DND-41 (cell line): ENCODE data around the gene ARID3A.

ENCODE experiments used
- EZH2 ChIP-seq: IDR thresholded peaks from 3 replicates; pipeline ENCODE4 v1.6.1; 2012; ENCODE audit warnings: borderline replicate concordance, low read depth, mild to moderate bottlenecking, moderate library complexity, low read length, inconsistent platforms; ENCODE audit not compliant: severe bottlenecking
- TF ChIP-seq, protein P1 (sequence below): IDR thresholded peaks from 2 replicates; pipeline ENCODE4 v1.5.1; 2012; ENCODE audit warnings: borderline replicate concordance, low read length, moderate library complexity, mild to moderate bottlenecking; ENCODE audit not compliant: poor library complexity, severe bottlenecking; ENCODE audit errors: extremely low read depth

DNA sequence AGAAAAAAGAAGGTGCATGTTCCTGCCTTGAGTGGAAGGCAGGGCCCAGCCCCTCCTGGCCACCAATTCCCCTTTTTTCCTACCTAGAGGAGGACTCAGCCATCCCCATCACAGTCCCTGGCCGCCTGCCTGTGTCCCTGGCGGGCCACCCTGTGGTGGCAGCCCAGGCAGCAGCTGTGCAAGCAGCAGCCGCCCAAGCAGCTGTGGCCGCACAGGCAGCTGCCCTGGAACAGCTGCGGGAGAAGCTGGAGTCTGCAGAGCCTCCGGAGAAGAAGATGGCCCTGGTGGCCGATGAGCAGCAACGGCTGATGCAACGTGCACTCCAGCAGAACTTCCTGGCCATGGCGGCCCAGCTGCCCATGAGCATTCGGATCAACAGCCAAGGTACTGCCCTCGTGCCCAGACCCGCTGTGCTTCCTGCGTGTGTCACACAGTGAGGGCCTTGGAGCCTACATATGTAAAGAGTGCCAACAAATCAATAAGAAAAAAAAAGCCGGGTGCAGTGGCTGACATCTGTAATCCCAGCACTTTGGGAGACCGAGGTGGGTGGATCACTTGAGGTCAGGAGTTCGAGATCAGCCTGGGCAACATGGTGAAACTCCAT is 40.8 kb downstream of the ARID3A start:
- TF ChIP-seq, protein P1, sequence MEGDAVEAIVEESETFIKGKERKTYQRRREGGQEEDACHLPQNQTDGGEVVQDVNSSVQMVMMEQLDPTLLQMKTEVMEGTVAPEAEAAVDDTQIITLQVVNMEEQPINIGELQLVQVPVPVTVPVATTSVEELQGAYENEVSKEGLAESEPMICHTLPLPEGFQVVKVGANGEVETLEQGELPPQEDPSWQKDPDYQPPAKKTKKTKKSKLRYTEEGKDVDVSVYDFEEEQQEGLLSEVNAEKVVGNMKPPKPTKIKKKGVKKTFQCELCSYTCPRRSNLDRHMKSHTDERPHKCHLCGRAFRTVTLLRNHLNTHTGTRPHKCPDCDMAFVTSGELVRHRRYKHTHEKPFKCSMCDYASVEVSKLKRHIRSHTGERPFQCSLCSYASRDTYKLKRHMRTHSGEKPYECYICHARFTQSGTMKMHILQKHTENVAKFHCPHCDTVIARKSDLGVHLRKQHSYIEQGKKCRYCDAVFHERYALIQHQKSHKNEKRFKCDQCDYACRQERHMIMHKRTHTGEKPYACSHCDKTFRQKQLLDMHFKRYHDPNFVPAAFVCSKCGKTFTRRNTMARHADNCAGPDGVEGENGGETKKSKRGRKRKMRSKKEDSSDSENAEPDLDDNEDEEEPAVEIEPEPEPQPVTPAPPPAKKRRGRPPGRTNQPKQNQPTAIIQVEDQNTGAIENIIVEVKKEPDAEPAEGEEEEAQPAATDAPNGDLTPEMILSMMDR = no peak
- no peak for TF ChIP-seq EZH2
